Measurements from ENCODE around the gene SLC25A39.

The SLC25A39 gene

DNA sequence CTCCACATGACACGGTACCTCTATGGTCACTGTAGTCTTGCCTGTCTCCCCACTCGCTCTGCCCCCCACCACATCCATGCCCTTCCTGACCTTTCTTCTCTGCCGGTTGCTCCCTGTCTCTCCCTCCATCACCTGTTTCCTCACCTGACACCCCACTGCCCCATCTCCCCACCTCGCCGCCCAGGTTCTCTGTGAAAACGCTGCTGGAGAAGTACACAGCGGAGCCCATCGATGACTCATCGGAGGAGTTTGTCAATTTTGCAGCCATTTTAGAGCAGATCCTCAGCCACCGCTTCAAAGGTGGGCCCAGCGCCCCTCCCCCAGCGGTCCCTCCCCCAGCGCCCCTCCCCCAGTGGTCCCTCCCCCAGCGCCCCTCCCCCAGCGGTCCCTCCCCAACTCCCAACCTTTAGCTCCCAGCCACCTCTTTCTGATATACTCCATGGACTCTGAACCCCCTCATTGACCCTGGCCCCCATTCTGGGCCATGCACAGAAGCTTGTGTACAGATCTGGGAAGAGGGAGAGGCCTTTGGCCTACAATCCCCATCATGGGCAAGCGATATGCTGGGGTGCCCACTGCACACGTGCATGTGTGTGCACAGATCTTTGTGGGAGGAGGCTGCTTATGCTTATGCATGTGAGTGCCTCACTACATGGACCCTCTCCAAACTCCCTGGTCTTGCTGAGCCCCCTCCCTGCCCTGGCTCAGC lies 12.1 kb downstream of the SLC25A39 start:
- Histone ChIP-seq H3K9ac (ENCODE audit: low read length) (no peak overlapping the region), H3K4me3 (ENCODE audit: low read length) (no peak overlapping the region), H3K27me3 (ENCODE audit: control insufficient read depth, insufficient read depth, low read length) (peaks cover 21% of the 10 kb centered on the region), H3K27ac (ENCODE audit: low read depth, low read length) (no peak overlapping the region), H3K4me1 (ENCODE audit: control insufficient read depth, insufficient read depth, low read length) (peaks cover 3% of the 10 kb centered on the region), H3K36me3 (ENCODE audit: control insufficient read depth, insufficient read depth, low read length) (no peaks in the 10 kb centered on the region)

DNA sequence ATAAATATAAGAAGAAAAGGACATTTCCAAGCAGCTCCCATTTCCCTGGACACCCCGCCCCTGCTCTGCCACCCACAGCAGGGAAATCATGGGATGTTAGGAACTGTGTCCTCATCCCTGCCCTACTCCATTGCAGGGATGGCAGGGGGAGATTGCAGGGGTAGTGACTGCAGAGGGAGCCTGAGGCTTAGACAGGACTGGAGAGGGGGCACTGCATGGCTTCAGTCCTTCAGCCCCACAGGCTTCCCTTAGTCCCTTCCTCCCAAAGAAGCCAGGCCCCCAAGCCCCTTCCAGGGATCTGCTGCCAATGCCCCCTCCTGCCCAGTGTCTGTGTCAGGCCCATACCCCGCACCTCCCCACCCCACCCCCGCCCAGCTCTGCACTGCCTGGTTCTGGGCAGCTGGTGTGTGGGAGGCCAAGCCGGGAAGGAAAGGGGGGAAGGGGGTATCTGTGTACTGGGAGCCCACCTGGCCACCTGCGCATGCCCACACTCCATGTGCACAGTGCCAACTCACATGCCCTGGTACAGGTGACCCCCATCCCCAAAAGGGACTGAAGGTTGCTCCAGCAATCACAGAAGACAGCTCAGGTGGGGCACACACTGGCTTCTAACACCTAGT lies 13.0 kb downstream of the SLC25A39 start:
- H3K27me3 ChIP-seq (ENCODE audit: control insufficient read depth, insufficient read depth, low read length), result peaks cover 17% of the 10 kb centered on the region
- H3K9ac ChIP-seq (ENCODE audit: low read length), result no peak overlapping the region
- H3K27ac ChIP-seq (ENCODE audit: low read depth, low read length), result no peak overlapping the region
- H3K36me3 ChIP-seq (ENCODE audit: control insufficient read depth, insufficient read depth, low read length), result no peaks in the 10 kb centered on the region
- H3K4me1 ChIP-seq (ENCODE audit: control insufficient read depth, insufficient read depth, low read length), result peaks cover 3% of the 10 kb centered on the region
- no peak overlapping the region for H3K4me3 ChIP-seq (ENCODE audit: low read length)

DNA sequence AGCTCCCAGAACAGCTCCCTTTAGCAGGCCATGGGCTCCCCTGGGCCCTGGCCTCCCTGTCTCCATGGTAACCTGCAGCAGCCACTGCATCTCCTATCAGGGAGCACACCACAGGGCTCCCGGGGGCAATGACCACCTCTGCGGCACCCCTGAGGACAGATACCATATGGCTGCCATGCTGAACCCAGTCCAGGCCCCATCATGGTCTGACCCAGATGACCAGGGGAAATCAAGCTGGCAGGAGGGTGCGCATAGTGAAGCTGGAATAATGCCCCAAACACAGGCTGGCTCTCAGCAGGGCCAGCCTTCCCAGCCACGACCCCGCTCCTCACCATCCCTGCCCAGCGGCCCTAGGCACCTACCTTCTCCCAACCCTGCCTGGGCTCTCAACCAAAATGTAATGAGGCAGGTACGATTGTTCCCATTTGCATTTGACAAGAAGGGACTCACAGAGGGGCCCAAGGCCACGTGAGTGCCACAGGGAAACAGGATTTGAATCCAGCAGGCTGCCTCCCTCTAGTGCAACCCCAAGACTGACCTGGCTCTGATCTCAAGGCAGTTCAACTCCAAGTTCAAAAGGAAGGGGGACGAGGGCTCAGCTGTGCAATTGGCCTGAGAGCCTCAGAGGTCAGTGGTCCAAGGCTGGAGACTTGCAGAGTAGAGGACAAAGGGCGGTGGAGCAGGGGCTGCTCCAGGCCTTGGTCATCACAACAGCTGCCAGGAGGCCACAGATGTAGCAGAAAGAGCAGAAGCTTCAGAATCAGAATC lies 13.8 kb downstream of the SLC25A39 start:
- Histone ChIP-seq H3K4me1 (ENCODE audit: control insufficient read depth, insufficient read depth, low read length) (peaks cover 3% of the 10 kb centered on the region), H3K9ac (ENCODE audit: low read length) (no peak overlapping the region), H3K36me3 (ENCODE audit: control insufficient read depth, insufficient read depth, low read length) (no peaks in the 10 kb centered on the region), H3K27me3 (ENCODE audit: control insufficient read depth, insufficient read depth, low read length) (peaks cover 9% of the 10 kb centered on the region), H3K4me3 (ENCODE audit: low read length) (no peak overlapping the region), H3K27ac (ENCODE audit: low read depth, low read length) (no peak overlapping the region)

GRCh38 chr17:44310188-44310587 lies 14.4 kb downstream of the SLC25A39 start:
- peaks cover 3% of the 10 kb centered on the region for H3K4me1 ChIP-seq (ENCODE audit: control insufficient read depth, insufficient read depth, low read length)
- H3K27me3 ChIP-seq (ENCODE audit: control insufficient read depth, insufficient read depth, low read length), result peaks cover 6% of the 10 kb centered on the region
- H3K27ac ChIP-seq (ENCODE audit: low read depth, low read length), result no peak overlapping the region
- no peak overlapping the region for H3K4me3 ChIP-seq (ENCODE audit: low read length)
- no peak overlapping the region for H3K9ac ChIP-seq (ENCODE audit: low read length)
- no peaks in the 10 kb centered on the region for H3K36me3 ChIP-seq (ENCODE audit: control insufficient read depth, insufficient read depth, low read length)

GRCh38 chr17:44309472-44309871 lies 15.2 kb downstream of the SLC25A39 start:
- no peak overlapping the region for H3K27ac ChIP-seq (ENCODE audit: low read depth, low read length)
- no peak overlapping the region for H3K4me3 ChIP-seq (ENCODE audit: low read length)
- peaks cover 3% of the 10 kb centered on the region for H3K4me1 ChIP-seq (ENCODE audit: control insufficient read depth, insufficient read depth, low read length)
- no peaks in the 10 kb centered on the region for H3K27me3 ChIP-seq (ENCODE audit: control insufficient read depth, insufficient read depth, low read length)
- H3K36me3 ChIP-seq (ENCODE audit: control insufficient read depth, insufficient read depth, low read length), result no peaks in the 10 kb centered on the region
- no peak overlapping the region for H3K9ac ChIP-seq (ENCODE audit: low read length)

GRCh38 chr17:44308865-44309264 lies 15.8 kb downstream of the SLC25A39 start:
- H3K4me3 ChIP-seq (ENCODE audit: low read length), result peak overlapping the region; percentile 32
- peaks cover 3% of the 10 kb centered on the region for H3K4me1 ChIP-seq (ENCODE audit: control insufficient read depth, insufficient read depth, low read length)
- H3K27ac ChIP-seq (ENCODE audit: low read depth, low read length), result no peak overlapping the region
- H3K9ac ChIP-seq (ENCODE audit: low read length), result no peak overlapping the region
- no peaks in the 10 kb centered on the region for H3K36me3 ChIP-seq (ENCODE audit: control insufficient read depth, insufficient read depth, low read length)
- no peaks in the 10 kb centered on the region for H3K27me3 ChIP-seq (ENCODE audit: control insufficient read depth, insufficient read depth, low read length)

GRCh38 chr17:44308320-44308818 lies 16.3 kb downstream of the SLC25A39 start, which contains the start of gene RUNDC3A:
Gene RUNDC3A, plus strand, starts transcription at chr17:44308601. Its CDS starts 232 bp downstream, at chr17:44308833.
- Histone ChIP-seq H3K4me1 (ENCODE audit: control insufficient read depth, insufficient read depth, low read length) (peaks cover 3% of the 10 kb centered on the region), H3K9ac (ENCODE audit: low read length) (no peak within 1 kb of the TSS), H3K4me3 (ENCODE audit: low read length) (peak within 1 kb of the TSS; percentile 50), H3K27me3 (ENCODE audit: control insufficient read depth, insufficient read depth, low read length) (no peaks in the 10 kb centered on the region), H3K36me3 (ENCODE audit: control insufficient read depth, insufficient read depth, low read length) (no peaks in the 10 kb centered on the region), H3K27ac (ENCODE audit: low read depth, low read length) (peak within 1 kb of the TSS; percentile 19)

DNA sequence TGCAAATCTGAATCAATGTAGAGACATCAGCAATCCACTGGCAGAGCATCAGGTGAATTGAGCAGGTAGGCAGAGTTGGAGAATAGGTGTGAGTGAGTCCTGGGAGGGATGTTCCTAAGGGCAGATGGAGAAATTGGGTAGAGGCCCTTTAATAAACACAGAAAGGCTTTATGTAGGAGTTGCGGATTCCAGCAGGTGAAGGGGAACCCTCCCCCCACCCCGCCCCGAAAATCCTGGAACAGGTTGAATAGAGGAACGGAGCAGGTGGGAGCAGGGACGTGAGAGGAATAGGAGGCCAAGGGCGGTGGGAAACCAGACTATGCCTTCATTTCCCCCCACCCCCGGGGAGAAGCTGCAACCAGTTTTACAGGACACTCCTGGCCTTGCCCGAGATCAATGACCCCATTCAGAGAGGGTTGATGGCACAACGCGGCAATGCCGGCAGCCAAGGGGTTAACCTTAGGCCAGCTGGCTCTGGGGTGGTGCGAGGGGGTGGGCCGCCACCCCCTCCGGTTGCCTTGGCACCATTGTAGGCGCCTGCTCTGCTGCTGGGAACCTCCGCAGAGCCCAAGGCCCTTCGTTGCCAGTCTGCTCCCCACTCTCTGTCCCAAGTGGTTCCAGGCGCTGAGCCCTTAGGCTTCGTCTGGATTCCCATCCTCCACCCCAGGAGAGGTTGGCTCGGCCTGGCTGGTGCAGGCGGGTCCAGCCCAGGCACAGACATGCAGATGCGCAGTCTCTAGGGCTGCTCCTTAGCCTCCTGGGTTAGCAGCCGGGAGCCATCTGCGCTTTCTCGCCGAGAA lies 17.0 kb downstream of the SLC25A39 start:
- H3K36me3 ChIP-seq (ENCODE audit: control insufficient read depth, insufficient read depth, low read length), result no peaks in the 10 kb centered on the region
- H3K9ac ChIP-seq (ENCODE audit: low read length), result no peak overlapping the region
- no peaks in the 10 kb centered on the region for H3K27me3 ChIP-seq (ENCODE audit: control insufficient read depth, insufficient read depth, low read length)
- H3K4me1 ChIP-seq (ENCODE audit: control insufficient read depth, insufficient read depth, low read length), result peaks cover 3% of the 10 kb centered on the region
- peak overlapping the region; percentile 19 for H3K27ac ChIP-seq (ENCODE audit: low read depth, low read length)
- H3K4me3 ChIP-seq (ENCODE audit: low read length), result peak overlapping the region; percentile 50

DNA sequence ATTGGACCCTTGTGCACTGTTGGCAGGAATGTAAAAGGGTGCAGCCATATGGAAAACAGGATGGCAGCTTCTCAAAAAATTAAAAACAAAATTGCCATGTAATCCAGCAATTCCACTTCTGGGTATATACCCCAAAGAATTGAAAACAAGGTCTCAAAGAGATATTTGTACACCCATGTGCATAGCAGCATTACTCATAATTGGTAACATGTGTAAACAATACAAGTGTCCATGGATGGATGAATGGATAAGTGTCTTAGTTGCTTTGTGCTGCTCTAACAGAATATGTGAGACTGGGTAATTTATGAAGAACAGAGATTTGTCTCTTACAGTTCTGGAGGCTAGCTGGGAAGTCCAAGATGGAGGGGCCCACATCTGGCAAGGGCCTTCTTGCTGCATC lies 20.0 kb downstream of the SLC25A39 start:
- Histone ChIP-seq H3K27me3 (ENCODE audit: control insufficient read depth, insufficient read depth, low read length) (no peaks in the 10 kb centered on the region), H3K27ac (ENCODE audit: low read depth, low read length) (no peak overlapping the region), H3K36me3 (ENCODE audit: control insufficient read depth, insufficient read depth, low read length) (no peaks in the 10 kb centered on the region), H3K4me1 (ENCODE audit: control insufficient read depth, insufficient read depth, low read length) (peaks cover 3% of the 10 kb centered on the region), H3K4me3 (ENCODE audit: low read length) (no peak overlapping the region), H3K9ac (ENCODE audit: low read length) (no peak overlapping the region)

GRCh38 chr17:44297975-44298374 lies 26.6 kb downstream of the SLC25A39 start:
- H3K9ac ChIP-seq (ENCODE audit: low read length), result no peak overlapping the region
- H3K4me1 ChIP-seq (ENCODE audit: control insufficient read depth, insufficient read depth, low read length), result no peaks in the 10 kb centered on the region
- H3K27ac ChIP-seq (ENCODE audit: low read depth, low read length), result no peak overlapping the region
- H3K27me3 ChIP-seq (ENCODE audit: control insufficient read depth, insufficient read depth, low read length), result no peaks in the 10 kb centered on the region
- H3K36me3 ChIP-seq (ENCODE audit: control insufficient read depth, insufficient read depth, low read length), result no peaks in the 10 kb centered on the region
- H3K4me3 ChIP-seq (ENCODE audit: low read length), result no peak overlapping the region

GRCh38 chr17:44293509-44294226 lies 31.0 kb downstream of the SLC25A39 start:
- no peaks in the 10 kb centered on the region for H3K27me3 ChIP-seq (ENCODE audit: control insufficient read depth, insufficient read depth, low read length)
- no peaks in the 10 kb centered on the region for H3K4me1 ChIP-seq (ENCODE audit: control insufficient read depth, insufficient read depth, low read length)
- H3K27ac ChIP-seq (ENCODE audit: low read depth, low read length), result no peak overlapping the region
- no peak overlapping the region for H3K4me3 ChIP-seq (ENCODE audit: low read length)
- no peaks in the 10 kb centered on the region for H3K36me3 ChIP-seq (ENCODE audit: control insufficient read depth, insufficient read depth, low read length)
- H3K9ac ChIP-seq (ENCODE audit: low read length), result no peak overlapping the region

All from rectal smooth muscle tissue (tissue), 1 donor.